ENCODE measurements around the gene GH1. TPM values are rescaled to one million over a fixed set of nuclear protein-coding genes. Genes with fewer than 3 reads are reported as not detected.

The GH1 gene
- total RNA-seq, 4 donors from 2014 or later = not detected

Small RNAs within 50 kb of the gene (small RNA-seq; reads per million reads assigned to genes)
- gene AC040958.1 = 0 reads per million in 4 donors
- gene AC127029.1 = 0 reads per million in 4 donors
- gene GH1 = 0 reads per million in 4 donors

Other genes starting within 250 kb of the GH1 start
- gene LIMD2, start 218.7 kb downstream of the GH1 start, total RNA-seq = 10 to 100 TPM in 2 of 4 donors, 1 to 10 TPM in 2; 5.3 to 30.7 (median 12.2) TPM
- gene STRADA, start 177.0 kb downstream of the GH1 start, total RNA-seq = 10 to 100 TPM; 23.1 to 37.8 (median 33.8) TPM
- gene CCDC47, start 145.2 kb downstream of the GH1 start, total RNA-seq = 100 to 1,000 TPM in 3 of 4 donors, 10 to 100 TPM in 1; 78.2 to 129 (median 101) TPM
- gene DDX42, start 144.7 kb downstream of the GH1 start, total RNA-seq = 100 to 1,000 TPM in 2 of 4 donors, 10 to 100 TPM in 2; 71.8 to 129 (median 99.4) TPM
- gene PSMC5, start 91.4 kb downstream of the GH1 start, total RNA-seq = 100 to 1,000 TPM in 1 of 4 donors, 10 to 100 TPM in 3; 63.2 to 131 (median 77.9) TPM
- 10 to 100 TPM; 17.7 to 45.9 (median 34.6) TPM for gene FTSJ3, start 91.2 kb downstream of the GH1 start, total RNA-seq
- 100 to 1,000 TPM in 3 of 4 donors, 10 to 100 TPM in 1; 99.0 to 130 (median 109) TPM for gene SMARCD2, start 76.2 kb downstream of the GH1 start, total RNA-seq
- not detected for gene CSH2, start 45.2 kb downstream of the GH1 start, total RNA-seq
- gene GH2, start 36.9 kb downstream of the GH1 start, total RNA-seq = not detected
- not detected for gene CSH1, start 22.3 kb downstream of the GH1 start, total RNA-seq
- not detected for gene CSHL1, start 7.6 kb downstream of the GH1 start, total RNA-seq
- 10 to 100 TPM in 2 of 4 donors, under 1 TPM in 1, not detected in 1; 0.68 to 38.9 (median 20.0) TPM for gene CD79B, start 13.5 kb upstream of the GH1 start, total RNA-seq
- under 1 TPM in 3 of 4 donors, not detected in 1; 0.14 to 0.48 (median 0.20) TPM for gene SCN4A, start 54.1 kb upstream of the GH1 start, total RNA-seq
- gene PRR29, start 79.5 kb upstream of the GH1 start, total RNA-seq = not detected
- gene ICAM2, start 101.8 kb upstream of the GH1 start, total RNA-seq = 10 to 100 TPM in 1 of 4 donors, 1 to 10 TPM in 2, not detected in 1; 6.4 to 24.3 (median 9.3) TPM
- 10 to 100 TPM in 3 of 4 donors, 1 to 10 TPM in 1; 7.8 to 29.2 (median 12.8) TPM for gene ERN1, start 211.3 kb upstream of the GH1 start, total RNA-seq

Data from transverse colon (tissue), 4 donors.